Spinal cord (tissue), 10 donors: ENCODE measurements around the gene CEP112. TPM values are rescaled to one million over a fixed set of nuclear protein-coding genes. Genes with fewer than 3 reads are reported as not detected.

Experiments
- DNase-seq, 6 donors: peaks; one replicate each; pipeline versions ENCODE4 v3.0.0 to v3.0.0-alpha.2; 2013 to 2015; ENCODE audit warnings: low spot score in 6 of 6, low read depth in 4 of 6
- H3K27ac ChIP-seq: one replicate; pipeline ENCODE4 v1.5.1; 2013; ENCODE audit warnings: low read depth, low read length, control low read depth
- H3K27me3 ChIP-seq: one replicate; pipeline ENCODE4 v1.6.1; 2013; ENCODE audit warnings: low read length; ENCODE audit not compliant: control insufficient read depth, insufficient read depth
- H3K36me3 ChIP-seq: one replicate; pipeline ENCODE4 v1.6.1; 2013; ENCODE audit warnings: low read length; ENCODE audit not compliant: control insufficient read depth, insufficient read depth
- H3K4me1 ChIP-seq: one replicate; pipeline ENCODE4 v1.6.1; 2013; ENCODE audit warnings: low read length; ENCODE audit not compliant: control insufficient read depth, insufficient read depth
- H3K4me3 ChIP-seq: one replicate; pipeline ENCODE4 v1.5.1; 2013; ENCODE audit warnings: low read depth, low read length, control low read depth
- H3K9me3 ChIP-seq: one replicate; pipeline ENCODE4 v1.6.1; 2013; ENCODE audit warnings: low read length; ENCODE audit not compliant: control insufficient read depth, insufficient read depth
- WGBS: methylation state at CpG from one replicate; pipeline ENCODE4 v1.1.5; 2013; ENCODE audit warnings: missing lambda C conversion rate; ENCODE audit not compliant: insufficient coverage; 5-methylcytosine and 5-hydroxymethylcytosine counted together
- polyA plus RNA-seq, 2 donors: library from polyadenylated mRNA; unstranded; fragments of 120-200 nt; gene quantifications; one replicate each; pipeline ENCODE4 v1.2.1, GENCODE V29; 2013; ENCODE audit not compliant: insufficient read length in 2 of 2
- total RNA-seq, 2 donors: library from RNA; depleted of rRNA in 1 of 2; stranded (reverse); fragments of 120-200 nt in 1 of 2; fragments of >200 nt in 1 of 2; gene quantifications; one replicate each; pipeline versions ENCODE4 v1.2.3 to v1.2.4, GENCODE V29; 2013 to 2014
- donor health status: healthy.

Gene CEP112
- total and polyA plus RNA-seq, 4 donors = 9.1 to 26.2 (median 17.6) TPM

DNA sequence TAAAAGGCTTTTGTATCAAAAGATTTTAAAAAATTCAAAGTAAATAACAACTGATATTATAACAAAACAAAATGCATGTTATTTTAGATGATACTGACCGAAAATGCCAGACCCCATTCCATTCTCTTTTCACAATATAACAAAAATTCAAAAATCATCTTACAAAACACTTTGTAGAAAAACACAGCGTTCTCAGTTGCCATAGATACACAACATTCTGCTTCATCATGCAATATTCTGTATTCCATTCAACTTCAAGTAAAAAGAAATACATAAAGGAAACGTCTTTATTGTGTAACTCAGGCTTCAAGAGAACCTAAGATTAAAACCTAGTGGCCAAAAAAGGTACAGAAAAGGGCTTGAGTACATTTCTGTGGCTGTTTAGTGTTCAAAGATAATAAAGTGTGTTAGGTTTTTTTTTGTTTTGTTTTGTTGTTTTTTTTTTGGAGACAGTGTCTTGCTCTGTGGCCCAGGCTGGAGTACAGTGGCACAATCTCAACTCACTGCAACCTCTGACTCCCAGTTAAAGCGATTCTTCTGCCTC is 250.5 kb downstream of the CEP112 start:
- 88% methylated on average over 3 of the region's 4 CpGs for WGBS
- no peak overlapping the region for H3K27ac ChIP-seq
- H3K4me1 ChIP-seq = no peaks in the 10 kb centered on the region

DNA sequence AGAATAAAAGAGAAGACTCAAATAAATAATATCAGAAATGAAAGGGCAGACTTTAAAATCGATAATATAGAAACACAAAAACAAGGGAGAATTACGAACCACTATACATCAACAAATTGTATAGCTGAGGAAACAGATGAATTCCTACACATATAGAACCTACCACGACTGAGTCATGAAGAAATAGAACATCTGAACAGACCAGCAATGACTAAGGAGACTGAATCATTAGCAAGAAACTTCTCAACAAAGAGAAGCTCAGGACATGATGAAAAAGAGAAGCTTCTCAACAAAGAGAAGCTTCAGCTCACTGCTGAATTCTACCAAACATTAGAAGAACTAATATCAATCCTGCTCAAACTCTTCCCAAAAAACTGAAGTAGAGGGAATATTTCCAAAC is 255.9 kb downstream of the CEP112 start:
- no peak for DNase-seq
- H3K36me3 ChIP-seq = no peaks in the 10 kb centered on the region
- no peaks in the 10 kb centered on the region for H3K27me3 ChIP-seq
- peaks cover 4% of the 10 kb centered on the region for H3K9me3 ChIP-seq
- H3K27ac ChIP-seq = no peak overlapping the region
- no peak overlapping the region for H3K4me3 ChIP-seq
- no CpG with 5 or more reads among the region's 3 CpGs for WGBS
- H3K4me1 ChIP-seq = no peaks in the 10 kb centered on the region

More for the DNA sequence above, 250.5 kb downstream of the CEP112 start:
- peak in 1 of 6 donors; percentile 13 for DNase-seq
- Histone ChIP-seq H3K27me3 (no peaks in the 10 kb centered on the region), H3K36me3 (no peaks in the 10 kb centered on the region), H3K9me3 (no peaks in the 10 kb centered on the region), H3K4me3 (no peak overlapping the region)

DNA sequence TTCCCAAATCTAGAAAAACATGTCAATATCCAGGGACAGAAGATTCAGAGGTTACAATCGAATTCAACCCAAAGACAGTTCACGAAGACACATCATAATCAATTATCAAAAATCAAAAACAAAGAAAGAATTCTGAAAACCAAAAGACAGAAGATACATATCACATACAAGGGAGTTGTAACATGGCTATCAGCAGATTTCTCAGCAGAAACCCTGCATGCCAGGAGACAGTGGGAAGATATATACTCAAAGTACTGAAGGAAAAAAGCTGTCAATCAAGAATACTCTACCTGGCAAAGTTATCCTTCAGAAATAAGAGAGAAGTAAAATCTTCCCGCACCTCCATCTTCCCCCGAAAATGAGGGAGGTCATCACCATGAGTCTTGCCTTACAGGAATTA is 258.6 kb downstream of the CEP112 start:
- Histone ChIP-seq H3K27me3 (no peaks in the 10 kb centered on the region), H3K4me1 (no peaks in the 10 kb centered on the region), H3K4me3 (no peak overlapping the region), H3K9me3 (peaks cover 4% of the 10 kb centered on the region), H3K27ac (no peak overlapping the region), H3K36me3 (no peaks in the 10 kb centered on the region)
- DNase-seq = no peak
- WGBS = 100% methylated on average over 1 of the region's 4 CpGs

DNA sequence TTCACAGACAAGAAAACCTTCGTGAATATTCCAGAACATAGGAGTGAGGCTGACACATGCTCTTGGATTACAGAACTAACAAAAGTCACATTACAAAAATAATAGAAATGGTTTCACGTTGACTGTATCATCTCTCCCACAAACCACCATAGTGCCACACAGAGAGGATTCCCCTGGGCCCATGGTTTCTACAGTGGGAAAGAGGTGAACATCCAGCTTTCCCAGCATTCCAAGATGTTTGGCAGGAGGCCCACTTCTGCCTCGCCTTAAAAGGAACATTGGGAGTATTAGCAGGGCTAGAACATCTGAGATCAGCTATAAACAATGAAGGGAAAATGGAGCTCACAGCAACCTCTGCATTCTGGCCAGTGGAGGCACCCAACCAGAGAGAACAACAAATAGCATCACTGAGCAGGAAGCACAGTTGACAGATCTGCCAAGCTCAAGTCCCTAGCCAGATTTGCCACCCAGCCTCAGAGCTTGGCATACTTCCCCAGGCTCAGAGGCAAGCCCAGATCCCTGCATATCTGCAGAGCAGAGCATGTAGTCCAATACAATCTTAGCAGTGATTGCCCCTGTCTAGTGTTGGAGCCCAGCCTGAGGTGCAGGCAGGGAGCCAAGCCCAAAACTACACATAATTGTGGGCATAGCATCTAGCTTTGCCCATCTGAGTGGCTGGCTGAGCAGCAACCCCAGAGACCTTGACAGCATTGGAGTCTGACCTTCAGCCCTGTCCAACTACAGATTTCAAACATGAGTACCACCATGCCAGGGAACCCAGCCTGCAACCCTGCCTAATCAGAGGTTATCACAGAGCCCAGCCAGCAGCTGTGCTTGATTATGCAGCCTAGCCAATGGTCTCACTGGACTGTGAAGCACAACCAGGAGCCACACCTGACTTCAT is 260.4 kb downstream of the CEP112 start:
- 80% methylated on average over 1 of the region's 3 CpGs for WGBS
- H3K4me3 ChIP-seq = no peak overlapping the region
- H3K9me3 ChIP-seq = peaks cover 4% of the 10 kb centered on the region
- no peak overlapping the region for H3K27ac ChIP-seq
- H3K27me3 ChIP-seq = no peaks in the 10 kb centered on the region
- H3K4me1 ChIP-seq = no peaks in the 10 kb centered on the region
- no peak for DNase-seq
- H3K36me3 ChIP-seq = no peaks in the 10 kb centered on the region

DNA sequence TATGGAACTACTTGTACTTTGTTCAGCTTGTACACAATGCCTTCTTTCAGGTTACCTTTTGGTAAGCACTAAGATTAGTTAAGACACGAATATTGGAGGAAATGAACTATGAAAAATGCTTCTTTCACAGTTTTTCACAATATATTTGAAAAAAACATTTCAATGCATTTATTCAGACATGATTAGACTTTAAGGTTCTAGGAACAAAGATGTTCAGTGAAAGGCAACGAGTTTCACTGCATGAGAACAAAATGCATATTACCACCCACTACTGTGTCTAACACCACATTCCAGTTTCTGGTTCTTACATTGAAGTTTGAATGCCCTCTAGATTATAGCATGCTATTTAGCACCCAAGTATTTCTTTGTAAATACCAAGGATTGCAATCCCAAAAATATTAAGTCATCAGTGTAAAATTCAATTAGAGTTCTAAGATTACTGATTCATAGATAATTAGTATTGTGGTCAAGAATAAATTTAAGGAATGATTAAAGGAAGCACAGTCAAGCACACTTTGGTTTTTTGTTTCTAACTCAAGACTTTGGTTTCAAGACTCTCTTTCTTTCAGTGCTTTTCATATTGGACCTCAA is 261.7 kb downstream of the CEP112 start:
- Histone ChIP-seq H3K27me3 (no peaks in the 10 kb centered on the region), H3K4me3 (no peak overlapping the region), H3K36me3 (peaks cover 3% of the 10 kb centered on the region), H3K4me1 (no peaks in the 10 kb centered on the region), H3K9me3 (peaks cover 4% of the 10 kb centered on the region), H3K27ac (peak overlapping the region; percentile 51)
- no CpG with 5 or more reads among the region's 2 CpGs for WGBS
- DNase-seq = peak in 1 of 6 donors; percentile 18

DNA sequence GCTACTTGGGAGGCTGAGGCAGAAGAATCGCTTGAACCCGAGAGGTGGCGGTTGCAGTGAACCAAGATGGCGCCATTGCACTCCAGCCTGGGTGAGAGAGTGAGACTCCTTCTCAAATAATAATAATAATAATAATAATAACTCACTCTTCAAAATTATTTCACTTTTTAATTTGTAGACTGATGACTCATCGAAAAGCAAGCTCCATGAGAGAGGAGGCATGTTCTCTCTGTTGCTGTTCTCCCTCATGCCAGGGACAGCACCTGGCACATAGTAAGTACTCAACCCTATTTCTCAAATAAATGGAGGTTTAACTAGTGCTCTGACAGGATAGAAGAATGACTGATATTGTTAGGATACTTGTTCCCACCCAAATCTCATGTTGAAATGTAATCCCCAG is 265.3 kb downstream of the CEP112 start:
- H3K4me1 ChIP-seq = no peaks in the 10 kb centered on the region
- H3K4me3 ChIP-seq = no peak overlapping the region
- H3K27ac ChIP-seq = no peak overlapping the region
- DNase-seq = no peak
- no peaks in the 10 kb centered on the region for H3K9me3 ChIP-seq
- H3K27me3 ChIP-seq = no peaks in the 10 kb centered on the region
- H3K36me3 ChIP-seq = peaks cover 3% of the 10 kb centered on the region
- no CpG with 5 or more reads among the region's 5 CpGs for WGBS

DNA sequence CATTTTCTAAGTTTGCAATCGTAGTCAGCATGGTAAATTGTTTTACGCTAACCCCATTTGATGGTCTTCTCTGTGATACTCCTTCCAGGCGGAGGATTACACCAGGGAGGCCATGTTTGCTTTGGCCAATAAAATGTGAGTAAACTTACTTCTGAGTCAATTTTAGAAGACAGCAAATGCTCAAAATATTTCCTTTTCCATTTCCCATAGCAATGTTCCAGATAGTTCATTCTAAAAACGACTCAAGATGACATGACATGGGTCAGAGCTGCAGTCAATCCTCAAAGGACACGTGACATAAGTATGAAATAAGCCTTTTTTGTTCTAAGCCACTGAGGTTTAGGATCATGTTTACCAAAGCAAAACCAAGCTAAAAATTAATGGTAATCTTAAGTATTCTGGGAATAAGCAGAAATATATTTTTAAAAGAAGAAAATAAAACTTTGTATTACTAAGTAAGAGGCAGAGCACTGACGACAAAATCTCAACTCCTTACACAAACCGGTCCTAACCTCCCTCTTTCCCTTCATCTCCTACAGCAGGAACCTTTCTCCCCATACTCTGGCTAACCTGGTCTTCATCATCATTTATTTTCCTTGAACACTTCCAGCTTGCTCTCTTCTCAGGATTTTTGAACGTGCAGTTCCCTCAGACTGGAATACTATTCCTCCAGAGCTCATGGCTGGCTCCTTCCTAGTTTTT is 266.2 kb downstream of the CEP112 start:
- Histone ChIP-seq H3K9me3 (no peaks in the 10 kb centered on the region), H3K27ac (no peak overlapping the region), H3K4me1 (no peaks in the 10 kb centered on the region), H3K36me3 (peaks cover 3% of the 10 kb centered on the region), H3K4me3 (no peak overlapping the region), H3K27me3 (no peaks in the 10 kb centered on the region)
- 91% methylated on average over 5 of the region's 8 CpGs for WGBS
- peak in 1 of 6 donors; percentile 18 for DNase-seq

DNA sequence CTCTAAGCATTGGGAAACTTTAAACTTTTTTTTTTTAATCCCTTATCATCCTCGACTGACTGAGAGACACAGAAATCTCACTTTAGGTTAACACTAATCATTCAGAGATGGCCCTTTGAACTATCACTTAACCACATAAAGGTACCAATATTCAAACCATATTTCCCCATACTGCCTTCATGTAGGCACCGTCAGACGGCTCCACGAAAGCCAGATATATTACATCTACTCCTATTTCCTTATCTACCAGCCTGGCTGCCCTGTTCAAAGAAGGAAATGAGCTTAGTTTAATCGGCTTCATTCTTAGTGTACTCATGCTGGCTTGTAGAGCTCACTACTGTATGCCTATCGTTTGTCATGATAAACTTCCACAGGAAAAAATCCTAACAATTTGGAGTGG is 270.9 kb downstream of the CEP112 start:
- H3K4me1 ChIP-seq = no peaks in the 10 kb centered on the region

DNA sequence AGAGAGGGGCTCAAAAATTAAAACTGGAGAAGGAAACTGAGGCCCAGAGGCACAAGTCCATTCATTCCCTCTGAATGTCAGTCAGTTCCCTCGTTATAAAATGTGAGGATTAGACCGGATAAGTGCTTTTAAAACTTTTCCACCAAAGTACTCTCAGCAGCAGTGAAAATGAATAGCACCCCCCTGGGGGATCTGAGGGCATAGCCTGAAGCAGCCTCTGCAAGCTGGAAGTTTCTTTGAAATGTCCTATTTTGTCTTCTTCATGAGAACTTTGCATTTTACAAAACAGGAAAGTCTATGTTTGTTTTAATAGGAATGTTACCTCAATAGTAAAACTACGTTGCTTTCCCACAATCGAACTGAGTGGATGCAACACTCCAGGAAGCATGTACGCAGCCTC is 273.0 kb downstream of the CEP112 start:
- no peaks in the 10 kb centered on the region for H3K4me1 ChIP-seq
- H3K4me3 ChIP-seq = no peak overlapping the region
- DNase-seq = peak in 1 of 6 donors; percentile 47
- no peaks in the 10 kb centered on the region for H3K9me3 ChIP-seq
- H3K36me3 ChIP-seq = no peaks in the 10 kb centered on the region
- peak overlapping the region; percentile 65 for H3K27ac ChIP-seq
- WGBS = 62% methylated on average over 3 of the region's 5 CpGs
- no peaks in the 10 kb centered on the region for H3K27me3 ChIP-seq

More for the DNA sequence above, 270.9 kb downstream of the CEP112 start:
- Histone ChIP-seq H3K27ac (no peak overlapping the region), H3K9me3 (no peaks in the 10 kb centered on the region), H3K4me3 (no peak overlapping the region), H3K27me3 (no peaks in the 10 kb centered on the region), H3K36me3 (no peaks in the 10 kb centered on the region)
- DNase-seq = no peak
- WGBS = 69% methylated on average over 2 of the region's 6 CpGs
